Heart left ventricle (tissue), 16 donors: Measurements from ENCODE around the gene GJB5. TPM values are rescaled to one million over a fixed set of nuclear protein-coding genes. Genes with fewer than 3 reads are reported as not detected.

ENCODE experiments used
- ATAC-seq, 4 donors: fragments of 200-7000 bp; cut with Tn5 transposase; one replicate each; pipeline ENCODE4 v1.9.1; 2020 to 2022; ENCODE audit warnings: moderate library complexity in 4 of 4, mild to moderate bottlenecking in 3 of 4, moderate number of reproducible peaks in 1 of 4
- DNase-seq, 5 donors: peaks; one replicate each; pipeline ENCODE4 v3.0.0-alpha.2; 2020
- H3K27ac ChIP-seq, 12 donors: fragments of 200-600 bp; sonication (generic) in 4 of 12; one replicate each; pipeline versions ENCODE4 v1.5.0 to v1.8.0; 2016 to 2022; ENCODE audit warnings: mild to moderate bottlenecking in 2 of 12
- H3K27me3 ChIP-seq, 9 donors: fragments of 200-600 bp; sonication (generic) in 2 of 9; one replicate each; pipeline versions ENCODE4 v1.5.1 to v1.8.0; 2016 to 2022; ENCODE audit warnings: mild to moderate bottlenecking in 3 of 9
- H3K36me3 ChIP-seq, 9 donors: fragments of 200-600 bp; sonication (generic) in 2 of 9; one replicate each; pipeline versions ENCODE4 v1.5.0 to v1.8.0; 2018 to 2022; ENCODE audit warnings: mild to moderate bottlenecking in 2 of 9
- H3K4me1 ChIP-seq, 12 donors: fragments of 200-600 bp; sonication (generic) in 4 of 12; one replicate each; pipeline versions ENCODE4 v1.5.0 to v1.8.0; 2016 to 2022; ENCODE audit warnings: mild to moderate bottlenecking in 3 of 12
- H3K4me3 ChIP-seq, 12 donors: fragments of 200-600 bp; sonication (generic) in 4 of 12; one replicate each; pipeline versions ENCODE4 v1.5.0 to v1.8.0; 2017 to 2022; ENCODE audit warnings: mild to moderate bottlenecking in 9 of 12, moderate library complexity in 4 of 12
- H3K9me3 ChIP-seq, 12 donors: fragments of 200-600 bp; sonication (generic) in 4 of 12; one replicate each; pipeline versions ENCODE4 v1.5.0 to v1.8.0; 2016 to 2022; ENCODE audit warnings: mild to moderate bottlenecking in 1 of 12
- POLR2A ChIP-seq, 2 donors: fragments of 450-650 bp; IDR thresholded peaks; one replicate each; pipeline ENCODE4 v1.6.1; 2017; ENCODE audit warnings: antibody characterized with exemption in 2 of 2, mild to moderate bottlenecking in 2 of 2, moderate library complexity in 2 of 2
- WGBS, 4 donors: extraction: QIAGEN DNeasy Blood & Tissue Kit in 2 of 4; methylation state at CpG; one replicate each; pipeline versions ENCODE4 v1.1.5 to v1.1.7; 2013 to 2018; 5-methylcytosine and 5-hydroxymethylcytosine counted together
- intact Hi-C, 10 donors: fragments of 100-400 bp; cut with DNase I; formaldehyde crosslinking; loops; one replicate each; pipeline versions ENCODE4 v1.11.1 to v1.14.2; 2022
- polyA plus RNA-seq, 2 donors: library from polyadenylated mRNA; stranded (reverse); fragments of 200-250 nt; gene quantifications; one replicate each; pipeline ENCODE4 v1.2.3, GENCODE V29; 2013
- total RNA-seq, 9 donors: library from RNA; depleted of rRNA in 2 of 9; stranded (reverse); fragments of >200 nt in 2 of 9; fragmentation: NEBNext Ultra II Directional in 3 of 9; extraction: Animal tissue kit (Norgen Biotek cat#: 25700) in 3 of 9; gene quantifications; one replicate each; pipeline versions ENCODE4 v1.1.0 to v1.2.4, GENCODE V29; 2016 to 2023
- TF ChIP-seq, protein P1 (sequence below), 12 donors: fragments of 200-600 bp; sonication (generic) in 4 of 12; IDR thresholded peaks; one replicate each; pipeline versions ENCODE4 v1.5.0 to v1.8.0; 2018 to 2022; ENCODE audit warnings: antibody characterized with exemption in 12 of 12, mild to moderate bottlenecking in 5 of 12
- donor health status: ischemic (EF 13 %, LVEDD 7.1; RV severe dilation, severe dysfunction).
- donor health status: healthy with polysubstance abuse.
- donor health status: DM: no; HTN: yes; CAD: no.
- donor health status: DM: no; HTN: no; CAD: no.
- donor health status: ischemic (EF 25% LVEDD 6.9; RV normal size, moderate dysfunction).
- donor health status: ischemic (EF 25% LVEDD 5.7; RV mildly dilated, moderate dysfunction).
- donor health status: healthy.
- donor health status: DM: yes; HTN: yes; CAD: no.
- donor health status: ischemic (EF 35%, LVEDD 5.7; RV mildly dilated, moderate dysfunction).
- donor health status: nonischemic (EF 11% LVEDD 7.7; RV severe dilation, severe dysfunction).
- donor health status: DM: yes; HTN: yes; CAD: no.
- donor health status: PGD.
- donor health status: ischemic (EF 29% LVEDD 5.4; RV normal size, mild dysfunction).
- donor health status: nonischemic (EF 23%, LVEDD 6.1; RV moderate dilation, normal function).

Gene GJB5
- total and polyA plus RNA-seq, 11 donors = not detected

DNA sequence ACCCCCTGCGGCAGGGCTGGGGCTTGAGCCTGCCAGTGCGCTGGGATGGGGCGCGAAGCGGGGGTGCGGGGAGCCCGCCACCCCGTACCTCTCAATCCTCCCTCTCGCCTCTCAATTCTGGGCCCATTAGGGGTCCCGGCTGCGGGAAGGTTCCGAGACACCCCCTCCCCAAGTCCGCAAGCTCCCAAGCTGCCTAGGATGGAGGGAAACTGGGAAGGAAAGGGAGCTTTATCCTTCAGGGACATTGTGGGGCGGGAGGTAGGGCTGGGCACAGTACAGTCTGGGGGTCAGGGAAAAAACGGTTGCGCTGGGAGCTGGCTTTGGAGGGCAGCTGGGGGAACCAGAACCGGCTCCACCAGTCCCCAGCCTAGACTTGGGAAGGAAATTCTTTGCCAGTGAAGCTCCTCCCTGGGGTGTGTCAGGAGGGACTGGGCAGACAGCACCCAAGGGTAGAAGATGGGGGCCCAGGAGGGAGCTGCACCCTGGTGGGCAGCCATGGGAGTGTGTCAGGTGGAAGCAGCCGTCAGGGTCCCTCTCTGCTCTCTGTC is 27.1 kb downstream of the GJB5 start:
- WGBS, 4 donors = 2 to 10% (median 7%) methylated on average over 6 to 18 of the region's 18 CpGs
- no peak for TF ChIP-seq POLR2A (IDR thresholded peaks at IDR 0.05)
- TF ChIP-seq, protein P1, sequence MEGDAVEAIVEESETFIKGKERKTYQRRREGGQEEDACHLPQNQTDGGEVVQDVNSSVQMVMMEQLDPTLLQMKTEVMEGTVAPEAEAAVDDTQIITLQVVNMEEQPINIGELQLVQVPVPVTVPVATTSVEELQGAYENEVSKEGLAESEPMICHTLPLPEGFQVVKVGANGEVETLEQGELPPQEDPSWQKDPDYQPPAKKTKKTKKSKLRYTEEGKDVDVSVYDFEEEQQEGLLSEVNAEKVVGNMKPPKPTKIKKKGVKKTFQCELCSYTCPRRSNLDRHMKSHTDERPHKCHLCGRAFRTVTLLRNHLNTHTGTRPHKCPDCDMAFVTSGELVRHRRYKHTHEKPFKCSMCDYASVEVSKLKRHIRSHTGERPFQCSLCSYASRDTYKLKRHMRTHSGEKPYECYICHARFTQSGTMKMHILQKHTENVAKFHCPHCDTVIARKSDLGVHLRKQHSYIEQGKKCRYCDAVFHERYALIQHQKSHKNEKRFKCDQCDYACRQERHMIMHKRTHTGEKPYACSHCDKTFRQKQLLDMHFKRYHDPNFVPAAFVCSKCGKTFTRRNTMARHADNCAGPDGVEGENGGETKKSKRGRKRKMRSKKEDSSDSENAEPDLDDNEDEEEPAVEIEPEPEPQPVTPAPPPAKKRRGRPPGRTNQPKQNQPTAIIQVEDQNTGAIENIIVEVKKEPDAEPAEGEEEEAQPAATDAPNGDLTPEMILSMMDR (IDR thresholded peaks at IDR 0.05) = no peak
- no peak for DNase-seq
- Histone ChIP-seq H3K9me3 (no peaks in the 10 kb centered on the region), H3K36me3 (no peaks in the 10 kb centered on the region), H3K4me1 (peaks cover 0 to 17% (median 11%) of the 10 kb centered on the region in 12 donors), H3K4me3 (peak overlapping the region in 5 of 12 donors; percentile 16 to 38 (median 24)), H3K27ac (no peak overlapping the region), H3K27me3 (peaks cover 16 to 60% (median 34%) of the 10 kb centered on the region in 9 donors)
- no peak for ATAC-seq
- intact Hi-C loops = no loop called here

DNA sequence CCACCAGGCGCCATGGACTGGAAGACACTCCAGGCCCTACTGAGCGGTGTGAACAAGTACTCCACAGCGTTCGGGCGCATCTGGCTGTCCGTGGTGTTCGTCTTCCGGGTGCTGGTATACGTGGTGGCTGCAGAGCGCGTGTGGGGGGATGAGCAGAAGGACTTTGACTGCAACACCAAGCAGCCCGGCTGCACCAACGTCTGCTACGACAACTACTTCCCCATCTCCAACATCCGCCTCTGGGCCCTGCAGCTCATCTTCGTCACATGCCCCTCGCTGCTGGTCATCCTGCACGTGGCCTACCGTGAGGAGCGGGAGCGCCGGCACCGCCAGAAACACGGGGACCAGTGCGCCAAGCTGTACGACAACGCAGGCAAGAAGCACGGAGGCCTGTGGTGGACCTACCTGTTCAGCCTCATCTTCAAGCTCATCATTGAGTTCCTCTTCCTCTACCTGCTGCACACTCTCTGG is 29.9 kb downstream of the GJB5 start:
- Histone ChIP-seq H3K4me3 (no peak overlapping the region), H3K27me3 (peaks cover 14 to 41% (median 27%) of the 10 kb centered on the region in 9 donors), H3K36me3 (no peaks in the 10 kb centered on the region), H3K4me1 (peaks cover 0 to 34% (median 12%) of the 10 kb centered on the region in 12 donors), H3K27ac (no peak overlapping the region), H3K9me3 (no peaks in the 10 kb centered on the region)
- intact Hi-C loops = loop anchor here in 4 of 10 donors (5.0 kb wide), 2 partner anchors 83 to 198 kb away; no protein-coding TSS in a partner anchor
- WGBS, 4 donors = 90 to 92% (median 92%) methylated on average over 16 to 28 of the region's 28 CpGs
- no peak for ATAC-seq
- no peak for DNase-seq
- no peak for TF ChIP-seq POLR2A (IDR thresholded peaks at IDR 0.05)
- TF ChIP-seq, protein P1 (IDR thresholded peaks at IDR 0.05) = no peak

DNA sequence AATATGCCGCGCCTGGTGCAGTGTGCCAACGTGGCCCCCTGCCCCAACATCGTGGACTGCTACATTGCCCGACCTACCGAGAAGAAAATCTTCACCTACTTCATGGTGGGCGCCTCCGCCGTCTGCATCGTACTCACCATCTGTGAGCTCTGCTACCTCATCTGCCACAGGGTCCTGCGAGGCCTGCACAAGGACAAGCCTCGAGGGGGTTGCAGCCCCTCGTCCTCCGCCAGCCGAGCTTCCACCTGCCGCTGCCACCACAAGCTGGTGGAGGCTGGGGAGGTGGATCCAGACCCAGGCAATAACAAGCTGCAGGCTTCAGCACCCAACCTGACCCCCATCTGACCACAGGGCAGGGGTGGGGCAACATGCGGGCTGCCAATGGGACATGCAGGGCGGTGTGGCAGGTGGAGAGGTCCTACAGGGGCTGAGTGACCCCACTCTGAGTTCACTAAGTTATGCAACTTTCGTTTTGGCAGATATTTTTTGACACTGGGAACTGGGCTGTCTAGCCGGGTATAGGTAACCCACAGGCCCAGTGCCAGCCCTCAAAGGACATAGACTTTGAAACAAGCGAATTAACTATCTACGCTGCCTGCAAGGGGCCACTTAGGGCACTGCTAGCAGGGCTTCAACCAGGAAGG is 30.5 kb downstream of the GJB5 start:
- Histone ChIP-seq H3K9me3 (no peaks in the 10 kb centered on the region), H3K4me1 (peaks cover 0 to 34% (median 12%) of the 10 kb centered on the region in 12 donors), H3K27ac (no peak overlapping the region), H3K4me3 (no peak overlapping the region), H3K36me3 (no peaks in the 10 kb centered on the region), H3K27me3 (peaks cover 14 to 35% (median 23%) of the 10 kb centered on the region in 9 donors)
- intact Hi-C loops = loop anchor here in 4 of 10 donors (5.0 kb wide), 2 partner anchors 82 to 197 kb away; no protein-coding TSS in a partner anchor
- WGBS, 4 donors = 81 to 90% (median 87%) methylated on average over 22 of the region's 22 CpGs
- TF ChIP-seq, protein P1 (IDR thresholded peaks at IDR 0.05) = no peak
- TF ChIP-seq POLR2A (IDR thresholded peaks at IDR 0.05) = no peak
- DNase-seq (no peak), ATAC-seq (no peak)

DNA sequence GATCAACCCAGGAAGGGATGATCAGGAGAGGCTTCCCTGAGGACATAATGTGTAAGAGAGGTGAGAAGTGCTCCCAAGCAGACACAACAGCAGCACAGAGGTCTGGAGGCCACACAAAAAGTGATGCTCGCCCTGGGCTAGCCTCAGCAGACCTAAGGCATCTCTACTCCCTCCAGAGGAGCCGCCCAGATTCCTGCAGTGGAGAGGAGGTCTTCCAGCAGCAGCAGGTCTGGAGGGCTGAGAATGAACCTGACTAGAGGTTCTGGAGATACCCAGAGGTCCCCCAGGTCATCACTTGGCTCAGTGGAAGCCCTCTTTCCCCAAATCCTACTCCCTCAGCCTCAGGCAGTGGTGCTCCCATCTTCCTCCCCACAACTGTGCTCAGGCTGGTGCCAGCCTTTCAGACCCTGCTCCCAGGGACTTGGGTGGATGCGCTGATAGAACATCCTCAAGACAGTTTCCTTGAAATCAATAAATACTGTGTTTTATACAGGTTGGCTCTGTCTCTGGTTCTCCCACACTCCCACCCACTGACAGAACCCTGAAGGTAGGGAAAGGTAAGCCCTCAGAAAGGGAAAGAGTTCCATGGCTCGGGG is 31.1 kb downstream of the GJB5 start:
- no peak for ATAC-seq
- Histone ChIP-seq H3K4me1 (peaks cover 0 to 35% (median 9%) of the 10 kb centered on the region in 12 donors), H3K4me3 (no peak overlapping the region), H3K27me3 (peaks cover 13 to 29% (median 17%) of the 10 kb centered on the region in 9 donors), H3K36me3 (no peaks in the 10 kb centered on the region), H3K9me3 (no peaks in the 10 kb centered on the region), H3K27ac (no peak overlapping the region)
- WGBS, 4 donors = 63 to 76% (median 66%) methylated on average over 4 of the region's 4 CpGs
- DNase-seq = no peak
- intact Hi-C loops = loop anchor here in 9 of 10 donors (1.0 to 5.0 kb wide), 6 partner anchors 66 to 196 kb away; no protein-coding TSS in a partner anchor
- no peak for TF ChIP-seq POLR2A (IDR thresholded peaks at IDR 0.05)
- TF ChIP-seq, protein P1 (IDR thresholded peaks at IDR 0.05) = no peak
